ENCODE measurements around the gene HAUS1.
"Not testable (repeated sequence)": the region's sequence is repeated elsewhere in the genome, so short reads cannot be mapped to it uniquely, and the experiment has no call there.

Gene HAUS1

GRCh38 chr18:46158499-46158898 is 54.3 kb downstream of the HAUS1 start:
- no peak for DNase-seq

GRCh38 chr18:46160050-46160798 is 56.0 kb downstream of the HAUS1 start:
- DNase-seq, result no peak

- not testable (repeated sequence) for DNase-seq
Measured at GRCh38 chr18:46160840-46161239, 56.7 kb downstream of the HAUS1 start.

- DNase-seq, result no peak
Measured at GRCh38 chr18:46161703-46162396, 57.7 kb downstream of the HAUS1 start.

DNA sequence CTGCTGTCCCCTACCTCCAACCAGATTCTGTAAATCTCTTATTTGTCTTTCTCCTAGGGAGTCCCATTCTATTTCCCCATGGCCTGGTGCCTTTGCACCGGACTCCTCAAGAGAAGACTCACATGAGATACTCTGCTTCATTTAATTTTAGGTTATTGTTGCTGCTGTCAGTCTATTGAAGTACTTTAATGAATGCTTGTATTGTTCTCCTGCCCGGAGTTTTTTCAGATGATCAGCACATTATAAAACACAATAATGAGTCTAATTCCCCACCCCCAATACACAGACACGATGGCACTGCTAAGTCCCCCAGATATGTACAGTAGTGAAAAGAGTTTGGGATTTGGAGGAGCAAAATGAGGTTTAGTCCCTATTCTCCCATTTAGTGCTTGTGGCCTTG is 58.9 kb downstream of the HAUS1 start:
- no peak for DNase-seq

- no peak for DNase-seq
Measured at GRCh38 chr18:46163941-46164499, 59.8 kb downstream of the HAUS1 start.

DNA sequence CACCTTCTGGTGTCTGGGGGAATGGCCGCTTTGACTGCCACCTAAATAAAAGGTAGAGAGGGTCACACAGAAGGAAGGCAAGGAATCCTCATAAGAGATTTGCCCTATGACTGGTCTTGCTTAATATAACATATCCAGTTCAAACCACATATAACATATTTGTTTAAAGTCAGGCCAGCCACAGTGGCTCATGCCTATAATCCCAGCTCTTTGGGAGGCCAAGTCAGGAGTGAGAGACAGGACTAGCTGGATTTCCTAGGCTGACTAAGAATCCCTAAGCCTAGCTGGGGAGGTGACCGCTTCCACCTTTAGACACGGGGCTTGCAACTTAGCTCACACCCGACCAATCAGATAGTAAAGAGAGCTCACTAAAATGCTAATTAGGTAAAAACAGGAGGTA is 60.3 kb downstream of the HAUS1 start:
- not testable (repeated sequence) for DNase-seq

DNA sequence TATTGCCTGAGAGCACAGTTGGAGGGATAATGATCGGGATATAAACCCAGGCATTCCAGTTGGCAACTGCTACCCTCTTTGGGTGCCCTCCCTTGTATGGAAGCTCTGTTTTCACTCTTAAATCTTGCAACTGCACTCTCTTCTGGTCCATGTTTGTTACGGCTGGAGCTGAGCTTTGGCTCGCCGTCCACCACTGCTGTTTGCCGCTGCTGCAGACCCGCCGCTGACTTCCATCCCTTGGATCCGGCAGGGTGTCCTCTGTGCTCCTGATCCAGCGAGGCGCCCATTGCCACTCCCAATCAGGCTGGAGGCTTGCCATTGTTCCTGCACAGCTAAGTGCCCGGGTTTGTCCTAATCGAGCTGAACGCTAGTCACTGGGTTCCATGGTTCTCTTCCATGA is 60.7 kb downstream of the HAUS1 start:
- DNase-seq, result no peak

DNA sequence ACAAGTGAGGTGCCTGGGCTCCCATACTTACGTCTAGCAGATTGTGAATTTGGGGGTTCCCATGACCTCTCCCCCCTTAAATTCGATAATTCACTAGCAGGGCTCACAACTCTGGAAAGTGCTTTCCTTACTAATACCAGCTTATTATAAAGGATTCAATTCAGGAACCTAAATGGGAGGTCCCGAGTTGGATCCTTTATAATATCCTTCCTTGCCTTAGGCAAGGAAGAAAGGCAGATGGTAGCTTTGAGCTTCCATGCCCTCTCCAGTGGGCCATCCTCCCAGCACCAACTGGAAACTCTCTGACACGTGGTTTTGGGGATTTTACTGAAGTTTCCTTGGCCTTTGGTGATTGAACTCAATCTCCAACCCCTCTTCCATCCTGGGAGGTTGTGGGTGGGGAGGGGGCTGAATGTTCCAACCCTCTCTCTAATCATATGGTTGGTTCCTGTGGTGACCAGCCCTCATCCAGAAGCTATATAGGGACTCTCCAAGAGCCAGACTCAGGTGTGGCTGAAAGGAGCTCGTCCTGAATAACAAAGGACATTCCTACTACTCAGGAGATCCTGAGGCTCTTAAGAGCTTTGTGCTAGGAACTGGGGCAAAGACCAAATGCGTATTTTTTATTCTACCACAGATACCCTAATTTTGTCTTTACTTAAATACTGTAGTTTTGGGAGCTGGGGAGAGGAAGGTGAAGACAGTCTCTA is 62.2 kb downstream of the HAUS1 start:
- DNase-seq, result no peak

DNA sequence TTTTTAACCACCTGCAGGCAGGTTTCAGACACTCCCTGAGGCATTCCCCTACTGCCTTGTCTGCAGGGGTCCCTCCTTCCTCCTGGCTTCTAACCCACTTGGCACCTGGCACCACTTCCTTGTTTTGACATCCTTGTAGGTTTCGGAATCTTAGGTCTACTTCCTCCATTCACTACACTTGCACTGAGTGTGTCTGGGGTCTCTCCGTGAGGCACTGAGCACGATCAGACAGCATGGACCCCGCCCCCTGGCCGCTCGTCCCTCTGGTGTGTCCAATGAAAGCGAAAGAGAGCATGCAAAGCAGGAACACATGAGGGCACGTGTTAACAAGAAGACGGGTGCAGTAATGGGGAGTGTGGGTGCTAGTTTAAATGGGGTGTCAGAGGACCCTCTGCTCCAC is 63.8 kb downstream of the HAUS1 start:
- DNase-seq, result peak in 1 of 2 experiments; percentile 10

DNA sequence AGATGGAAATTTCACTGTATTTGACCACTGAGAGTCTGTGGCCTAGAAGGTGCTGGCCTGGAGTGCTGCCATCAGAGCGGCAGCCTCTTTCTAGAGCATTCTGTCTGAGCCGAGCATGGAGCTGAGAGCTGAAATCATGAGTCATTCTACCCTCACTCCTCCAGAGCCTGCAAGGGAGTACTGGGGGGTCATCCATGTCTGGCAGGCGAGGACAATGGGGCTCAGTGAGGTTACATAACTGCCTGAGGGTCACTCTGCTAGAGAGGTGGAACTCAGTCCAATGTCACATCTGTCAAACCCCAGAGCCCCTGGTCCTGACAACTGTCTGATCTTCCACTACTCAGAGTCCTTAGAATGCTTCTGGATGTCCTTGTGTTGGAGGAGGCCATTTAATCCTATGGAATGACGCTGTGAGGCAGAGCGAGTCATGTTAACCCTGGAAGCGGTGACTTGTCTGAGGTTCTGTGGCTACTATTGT is 65.3 kb downstream of the HAUS1 start:
- DNase-seq, result no peak

GRCh38 chr18:46171331-46171730 is 67.1 kb downstream of the HAUS1 start:
- DNase-seq, result no peak

DNA sequence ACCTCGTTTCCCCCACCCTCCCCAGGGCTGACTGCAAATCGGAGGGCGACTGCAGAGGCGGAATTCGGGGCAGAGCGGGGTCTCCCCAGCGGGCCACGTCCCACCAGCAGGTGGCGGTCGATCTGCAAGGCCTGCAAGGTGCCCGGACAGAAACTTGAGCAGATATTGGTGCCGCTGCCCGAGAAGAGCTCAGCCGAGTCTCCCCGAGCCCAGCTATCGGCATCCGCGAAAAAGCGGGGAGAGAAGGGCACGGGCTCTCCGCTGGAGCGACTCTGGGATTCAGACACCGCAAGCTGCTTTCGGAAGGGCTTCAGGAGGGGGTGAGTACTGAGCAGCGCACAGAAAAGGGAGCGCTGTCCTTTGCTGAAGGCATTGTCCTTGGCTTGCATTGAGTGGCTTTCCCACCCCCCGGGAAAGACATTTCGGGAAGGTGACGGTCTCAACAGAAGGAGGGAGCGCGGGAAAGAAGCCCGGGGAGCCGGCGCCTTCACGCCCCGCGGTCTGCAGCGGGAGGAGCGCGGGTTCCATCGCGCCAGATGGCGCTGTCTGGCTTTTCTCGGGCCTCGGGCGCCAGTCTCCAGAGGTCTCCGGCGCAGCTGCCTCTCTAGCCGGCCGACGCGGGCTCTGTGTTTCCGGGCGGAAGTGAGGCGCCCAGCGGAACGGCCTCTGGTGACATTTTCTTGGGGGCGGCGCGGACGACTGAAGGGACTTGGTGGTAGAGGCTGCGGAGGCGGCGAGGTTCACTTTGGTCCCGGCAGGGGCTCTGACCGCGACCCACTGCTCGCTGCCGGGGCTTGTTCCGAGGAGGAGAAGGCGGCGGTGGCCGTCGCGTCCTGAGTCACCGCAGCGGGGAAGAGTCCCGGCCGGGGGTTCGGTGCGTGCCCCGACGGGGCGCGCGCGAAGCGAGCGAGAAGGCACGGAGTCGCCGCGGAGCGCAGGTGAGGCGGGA is 69.5 kb downstream of the HAUS1 start:
- peak; percentile 86 for DNase-seq

GRCh38 chr18:46174342-46175041 is 70.3 kb downstream of the HAUS1 start:
- DNase-seq, result peak; percentile 18

DNA sequence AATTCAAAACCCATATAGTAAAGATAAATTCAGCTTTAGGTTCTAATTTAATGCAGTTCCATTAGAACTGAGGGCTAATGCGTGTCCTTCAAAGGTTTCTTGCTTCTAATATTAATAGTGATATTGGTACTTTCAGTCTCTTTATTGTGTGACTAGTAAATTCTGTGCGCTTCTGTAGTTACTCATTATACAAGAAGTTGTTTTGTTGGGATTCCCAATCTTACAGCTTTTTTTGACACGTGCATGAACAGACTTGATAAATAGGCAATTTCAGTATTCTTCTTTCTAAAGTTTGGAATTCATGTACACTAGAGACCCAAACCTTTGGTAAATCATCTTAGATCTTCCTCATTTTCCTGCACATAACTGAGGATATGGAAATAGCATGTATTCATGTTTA is 71.8 kb downstream of the HAUS1 start:
- no peak for DNase-seq

All from AML-193 (cell line).